Esophagus squamous epithelium (tissue), 4 donors: ENCODE data around the gene ATOH7.

ENCODE experiments used
- CTCF ChIP-seq, 6 experiments: fragments of 450-650 bp in 4 of 6; fragments of 200-600 bp in 2 of 6; sonication (generic) in 2 of 6; IDR thresholded peaks; one replicate each; pipeline ENCODE4 v1.5.1; 2016 to 2019; ENCODE audit warnings: antibody characterized with exemption in 6 of 6, mild to moderate bottlenecking in 4 of 6, moderate library complexity in 4 of 6
- POLR2A ChIP-seq, 4 donors: fragments of 450-650 bp; IDR thresholded peaks; one replicate each; pipeline ENCODE4 v1.6.1; 2017; ENCODE audit warnings: antibody characterized with exemption in 4 of 4, mild to moderate bottlenecking in 4 of 4, moderate library complexity in 3 of 4

DNA sequence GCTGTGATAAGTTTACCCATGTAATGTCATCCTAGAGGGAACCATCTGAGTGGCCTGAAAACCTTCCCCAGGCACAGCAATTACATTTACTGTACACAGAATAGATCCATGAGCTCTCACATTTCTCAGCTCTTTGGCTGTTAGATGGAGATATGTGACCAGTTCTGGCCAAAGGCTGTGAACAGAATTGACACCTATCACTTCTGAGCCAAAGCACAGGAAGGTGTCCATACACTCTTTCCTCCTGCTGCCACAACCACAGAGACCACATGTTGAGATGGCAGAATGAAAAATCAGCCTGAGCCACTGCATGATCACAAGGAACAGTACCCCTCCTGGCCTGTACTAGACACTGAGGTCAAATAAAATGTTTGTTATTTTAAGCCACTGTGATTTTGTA lies 44.3 kb upstream of the ATOH7 start:
- TF ChIP-seq CTCF (IDR thresholded peaks at IDR 0.05) (no peak), POLR2A (IDR thresholded peaks at IDR 0.05) (no peak)
